GM12873 (cell line): ENCODE results near the gene FAM50A.

Experiments
- TF ChIP-seq, protein P1 (sequence below): IDR thresholded peaks from 2 replicates; pipeline ENCODE4 v1.5.1; 2012; ENCODE audit warnings: low read depth, mild to moderate bottlenecking, moderate library complexity, low read length, control low read depth; ENCODE audit not compliant: insufficient read depth; ENCODE audit errors: missing control alignments

The FAM50A gene

DNA sequence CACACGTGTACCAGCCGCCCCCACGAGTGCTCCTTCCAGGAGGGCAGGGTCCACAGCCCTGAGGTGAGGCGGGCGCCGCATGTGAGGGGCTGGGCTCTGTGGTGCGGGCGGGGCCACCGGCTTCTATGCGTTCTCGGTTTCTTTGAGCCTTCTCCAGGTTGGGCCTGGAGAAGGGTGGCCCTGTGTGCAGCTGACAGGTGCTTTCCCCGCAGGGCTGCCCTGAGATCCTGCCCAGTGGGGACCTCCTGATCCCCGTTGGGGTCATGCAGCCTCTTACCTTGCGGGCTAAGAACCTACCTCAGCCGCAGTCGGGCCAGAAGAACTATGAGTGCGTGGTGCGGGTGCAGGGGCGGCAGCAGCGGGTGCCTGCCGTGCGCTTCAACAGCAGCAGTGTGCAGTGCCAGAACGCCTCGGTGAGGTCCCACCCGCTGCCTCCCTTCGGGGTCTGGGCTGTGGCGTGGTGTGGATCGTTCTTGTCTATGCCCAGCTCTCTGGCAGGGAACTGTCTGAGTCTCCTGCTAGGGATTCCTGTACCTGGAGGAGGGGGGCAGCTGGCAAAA is 20.9 kb downstream of the FAM50A start:
- TF ChIP-seq, protein P1, sequence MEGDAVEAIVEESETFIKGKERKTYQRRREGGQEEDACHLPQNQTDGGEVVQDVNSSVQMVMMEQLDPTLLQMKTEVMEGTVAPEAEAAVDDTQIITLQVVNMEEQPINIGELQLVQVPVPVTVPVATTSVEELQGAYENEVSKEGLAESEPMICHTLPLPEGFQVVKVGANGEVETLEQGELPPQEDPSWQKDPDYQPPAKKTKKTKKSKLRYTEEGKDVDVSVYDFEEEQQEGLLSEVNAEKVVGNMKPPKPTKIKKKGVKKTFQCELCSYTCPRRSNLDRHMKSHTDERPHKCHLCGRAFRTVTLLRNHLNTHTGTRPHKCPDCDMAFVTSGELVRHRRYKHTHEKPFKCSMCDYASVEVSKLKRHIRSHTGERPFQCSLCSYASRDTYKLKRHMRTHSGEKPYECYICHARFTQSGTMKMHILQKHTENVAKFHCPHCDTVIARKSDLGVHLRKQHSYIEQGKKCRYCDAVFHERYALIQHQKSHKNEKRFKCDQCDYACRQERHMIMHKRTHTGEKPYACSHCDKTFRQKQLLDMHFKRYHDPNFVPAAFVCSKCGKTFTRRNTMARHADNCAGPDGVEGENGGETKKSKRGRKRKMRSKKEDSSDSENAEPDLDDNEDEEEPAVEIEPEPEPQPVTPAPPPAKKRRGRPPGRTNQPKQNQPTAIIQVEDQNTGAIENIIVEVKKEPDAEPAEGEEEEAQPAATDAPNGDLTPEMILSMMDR, result no peak

DNA sequence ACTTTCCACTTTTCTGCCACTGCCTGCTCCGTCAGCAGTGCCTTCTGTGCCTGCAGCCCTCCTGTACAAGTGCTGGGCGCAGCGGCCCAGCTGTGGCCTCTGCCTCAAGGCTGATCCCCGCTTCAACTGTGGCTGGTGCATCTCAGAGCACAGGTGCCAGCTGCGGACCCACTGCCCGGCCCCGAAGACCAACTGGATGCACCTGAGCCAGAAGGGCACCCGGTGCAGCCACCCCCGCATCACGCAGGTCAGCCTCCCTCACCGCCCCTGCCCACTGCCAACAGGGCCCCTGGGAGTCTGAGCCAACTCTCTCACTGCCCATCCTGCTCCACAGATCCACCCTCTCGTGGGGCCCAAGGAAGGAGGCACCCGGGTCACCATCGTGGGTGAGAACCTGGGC is 21.7 kb downstream of the FAM50A start:
- TF ChIP-seq, protein P1, result no peak

DNA sequence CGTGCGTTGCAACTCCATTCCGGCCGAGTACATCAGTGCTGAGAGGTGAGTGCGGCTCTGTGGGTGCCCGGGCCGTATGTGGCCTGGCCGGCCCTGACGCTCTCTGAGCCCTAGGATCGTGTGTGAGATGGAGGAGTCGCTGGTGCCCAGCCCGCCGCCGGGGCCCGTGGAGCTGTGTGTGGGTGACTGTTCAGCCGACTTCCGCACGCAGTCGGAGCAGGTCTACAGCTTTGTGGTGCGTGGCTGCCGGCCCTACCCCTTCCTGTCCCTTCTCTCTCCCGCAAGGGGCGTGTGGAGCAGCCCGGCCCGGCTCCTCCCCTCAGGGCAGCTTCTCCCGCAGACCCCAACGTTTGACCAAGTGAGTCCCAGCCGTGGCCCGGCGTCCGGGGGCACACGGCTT is 22.1 kb downstream of the FAM50A start:
- TF ChIP-seq, protein P1, result no peak

DNA sequence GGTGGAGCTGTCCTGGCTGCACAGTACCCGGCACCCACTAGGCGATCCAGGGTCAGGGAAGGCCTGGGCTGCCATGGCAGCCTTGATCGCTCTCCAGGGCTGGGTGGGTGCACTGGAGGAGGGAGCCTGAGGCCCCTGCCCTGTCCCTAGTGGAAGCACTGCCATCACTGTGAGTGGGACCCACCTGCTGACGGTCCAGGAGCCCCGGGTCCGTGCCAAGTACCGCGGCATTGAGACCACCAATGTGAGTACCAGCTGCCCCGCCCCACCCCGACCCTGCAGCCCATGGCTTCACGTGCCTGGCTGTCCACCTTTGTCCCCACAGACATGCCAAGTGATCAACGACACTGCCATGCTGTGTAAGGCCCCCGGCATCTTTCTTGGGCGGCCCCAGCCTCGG is 23.0 kb downstream of the FAM50A start:
- TF ChIP-seq, protein P1, result no peak

DNA sequence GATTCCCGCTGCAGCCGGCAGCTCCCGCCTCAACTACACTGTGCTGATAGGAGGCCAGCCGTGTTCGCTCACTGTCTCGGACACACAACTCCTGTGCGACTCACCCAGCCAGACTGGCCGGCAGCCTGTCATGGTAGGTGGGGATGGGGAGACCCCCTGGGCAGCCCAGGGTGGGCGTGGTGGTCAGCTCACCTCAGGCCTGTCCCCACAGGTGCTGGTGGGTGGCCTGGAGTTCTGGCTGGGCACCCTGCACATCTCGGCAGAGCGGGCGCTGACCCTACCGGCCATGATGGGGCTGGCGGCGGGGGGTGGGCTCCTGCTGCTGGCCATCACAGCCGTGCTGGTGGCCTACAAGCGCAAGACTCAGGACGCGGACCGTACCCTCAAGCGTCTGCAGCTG is 23.6 kb downstream of the FAM50A start:
- TF ChIP-seq, protein P1, result no peak

DNA sequence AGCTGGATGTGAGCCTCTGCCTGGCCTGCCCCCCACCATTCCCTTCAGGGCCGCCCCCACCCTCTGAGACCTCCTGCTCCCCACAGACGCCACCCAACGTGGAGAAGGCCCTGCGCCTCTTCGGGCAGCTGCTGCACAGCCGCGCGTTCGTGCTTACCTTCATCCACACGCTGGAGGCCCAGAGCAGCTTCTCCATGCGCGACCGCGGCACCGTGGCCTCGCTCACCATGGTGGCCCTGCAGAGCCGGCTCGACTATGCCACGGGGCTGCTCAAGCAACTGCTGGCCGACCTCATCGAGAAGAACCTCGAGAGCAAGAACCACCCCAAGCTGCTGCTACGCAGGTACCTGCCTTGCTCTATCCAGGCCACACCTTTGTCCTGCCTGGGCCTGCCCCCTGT is 24.3 kb downstream of the FAM50A start:
- TF ChIP-seq, protein P1, result no peak

DNA sequence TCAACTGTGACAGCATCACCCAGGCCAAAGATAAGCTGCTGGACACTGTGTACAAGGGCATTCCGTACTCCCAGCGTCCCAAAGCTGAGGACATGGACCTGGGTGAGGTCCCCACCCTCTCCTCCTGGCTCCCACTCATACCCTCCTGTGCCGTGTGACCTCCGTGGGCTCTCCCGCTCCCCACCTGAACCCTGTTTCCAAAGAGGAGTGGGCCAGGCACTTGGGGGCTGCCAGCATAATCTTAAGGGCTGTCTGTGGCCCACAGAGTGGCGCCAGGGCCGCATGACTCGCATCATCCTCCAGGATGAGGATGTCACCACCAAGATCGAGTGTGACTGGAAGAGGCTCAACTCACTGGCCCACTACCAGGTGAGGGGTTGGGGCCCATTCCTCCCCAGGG is 25.2 kb downstream of the FAM50A start:
- TF ChIP-seq, protein P1, result no peak

DNA sequence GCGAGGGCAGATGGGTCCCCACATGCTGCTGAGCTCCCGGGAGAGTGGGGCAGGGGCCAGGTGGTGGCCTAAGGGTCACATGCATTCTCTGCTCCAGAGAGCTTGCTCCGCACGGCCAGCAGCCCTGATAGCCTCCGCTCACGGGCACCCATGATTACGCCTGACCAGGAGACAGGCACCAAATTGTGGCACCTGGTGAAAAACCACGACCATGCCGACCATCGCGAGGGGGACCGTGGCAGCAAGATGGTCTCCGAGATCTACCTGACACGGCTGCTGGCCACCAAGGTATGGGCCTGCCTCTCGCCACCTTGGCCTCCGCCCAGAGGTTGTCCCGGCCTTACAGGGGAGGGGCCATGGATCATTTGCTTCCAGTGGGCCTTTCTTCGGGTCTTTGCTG is 25.9 kb downstream of the FAM50A start:
- TF ChIP-seq, protein P1, result no peak
